PC-9 (cell line): ENCODE results near the gene HLA-B. TPM values are rescaled to one million over a fixed set of nuclear protein-coding genes. Genes with fewer than 3 reads are reported as not detected.

Experiments
- BruUV-seq: library from RNA; stranded (reverse); fragments of 400-500 nt; replicated peaks from 2 replicates; lab custom pipeline; 2021; lab: Mats Ljungman, UMichigan
- CTCF ChIA-PET: fragments of 300-600 bp; sonication (Branson Sonifier 250); formaldehyde crosslinking; loops from one replicate; lab custom pipeline; 2022; ENCODE audit warnings: antibody characterized with exemption; lab: Charles Lee
- POLR2A ChIA-PET: fragments of 300-600 bp; sonication (Branson Sonifier 250); formaldehyde crosslinking; loops from one replicate; lab custom pipeline; 2022; ENCODE audit warnings: antibody characterized with exemption; ENCODE audit not compliant: unreplicated experiment; lab: Charles Lee
- DNase-seq, 2 experiments: peaks; one replicate each; pipeline versions ENCODE4 v3.0.0 to v3.0.0-alpha.2; 2015 to 2022; ENCODE audit warnings: mixed read lengths in 1 of 2
- H2AFZ ChIP-seq: fragments of 200-600 bp; sonication (generic); 2 replicates; pipeline ENCODE4 v1.8.1; 2017; ENCODE audit warnings: antibody characterized with exemption
- H3F3A ChIP-seq: fragments of 200-600 bp; sonication (generic); 2 replicates; pipeline ENCODE4 v1.8.1; 2017; ENCODE audit warnings: antibody characterized with exemption, mild to moderate bottlenecking, low read depth; ENCODE audit not compliant: insufficient read depth
- H3K27ac ChIP-seq: fragments of 200-600 bp; sonication (generic); 2 replicates; pipeline ENCODE4 v1.6.1; 2016; ENCODE audit warnings: mixed run types
- H3K27me3 ChIP-seq: fragments of 200-600 bp; sonication (generic); 2 replicates; pipeline ENCODE4 v1.6.1; 2016; ENCODE audit warnings: low read depth, mixed run types; ENCODE audit not compliant: insufficient read depth
- H3K36me3 ChIP-seq: fragments of 200-600 bp; sonication (generic); 2 replicates; pipeline ENCODE4 v1.6.1; 2016; ENCODE audit warnings: low read depth, mixed run types
- H3K4me1 ChIP-seq: fragments of 200-600 bp; sonication (generic); replicated peaks from 2 replicates; pipeline ENCODE4 v1.6.1; 2016; ENCODE audit warnings: mixed run types; ENCODE audit not compliant: insufficient read depth
- H3K4me2 ChIP-seq: fragments of 200-600 bp; sonication (generic); 2 replicates; pipeline ENCODE4 v1.6.1; 2017; ENCODE audit warnings: mixed run types
- H3K4me3 ChIP-seq: fragments of 200-600 bp; sonication (generic); 2 replicates; pipeline ENCODE4 v1.6.1; 2016; ENCODE audit warnings: mixed run types
- H3K79me2 ChIP-seq: fragments of 200-600 bp; sonication (generic); 2 replicates; pipeline ENCODE4 v1.6.1; 2017; ENCODE audit warnings: low read depth, mixed run types
- H3K9me2 ChIP-seq: fragments of 200-600 bp; sonication (generic); 2 replicates; pipeline ENCODE4 v1.8.1; 2017; ENCODE audit warnings: mild to moderate bottlenecking; ENCODE audit not compliant: insufficient read depth
- H3K9me3 ChIP-seq: fragments of 200-600 bp; sonication (generic); 2 replicates; pipeline ENCODE4 v1.8.1; 2016; ENCODE audit warnings: low read depth; ENCODE audit not compliant: insufficient read depth
- H4K20me1 ChIP-seq: fragments of 200-600 bp; sonication (generic); 2 replicates; pipeline ENCODE4 v1.8.1; 2017; ENCODE audit not compliant: insufficient read depth
- EZH2 ChIP-seq: fragments of 200-600 bp; sonication (generic); IDR thresholded peaks from 2 replicates; pipeline ENCODE4 v1.8.0; 2017; ENCODE audit warnings: antibody characterized with exemption, low read depth
- intact Hi-C: fragments of 100-400 bp; cut with micrococcal nuclease; formaldehyde crosslinking; loops from one replicate; pipeline ENCODE4 v1.10.0; 2022; ENCODE audit not compliant: unreplicated experiment
- total RNA-seq: library from RNA; stranded (reverse); gene quantifications from 2 replicates; pipeline ENCODE4 v1.2.3, GENCODE V29; 2021
- TF ChIP-seq, protein P1 (sequence below): fragments of 200-600 bp; sonication (generic); conservative IDR thresholded peaks from 2 replicates; pipeline ENCODE4 v1.6.1; 2017; ENCODE audit warnings: mixed run types, antibody characterized with exemption, mild to moderate bottlenecking, moderate library complexity

Gene HLA-B
- total RNA-seq, 1 experiment from 2014 or later, result 137 TPM

GRCh38 chr6:31351401-31352309 is 5.3 kb downstream of the HLA-B start:
- H3K79me2 ChIP-seq, result no peaks in the 10 kb centered on the region
- H3K27me3 ChIP-seq, result peaks cover 13% of the 10 kb centered on the region
- intact Hi-C loops, result no loop called here
- no peaks in the 10 kb centered on the region for H4K20me1 ChIP-seq
- no peak overlapping the region for H2AFZ ChIP-seq
- no peak overlapping the region for H3K27ac ChIP-seq
- BruUV-seq, result no TSS peak
- TF ChIP-seq, protein P1, sequence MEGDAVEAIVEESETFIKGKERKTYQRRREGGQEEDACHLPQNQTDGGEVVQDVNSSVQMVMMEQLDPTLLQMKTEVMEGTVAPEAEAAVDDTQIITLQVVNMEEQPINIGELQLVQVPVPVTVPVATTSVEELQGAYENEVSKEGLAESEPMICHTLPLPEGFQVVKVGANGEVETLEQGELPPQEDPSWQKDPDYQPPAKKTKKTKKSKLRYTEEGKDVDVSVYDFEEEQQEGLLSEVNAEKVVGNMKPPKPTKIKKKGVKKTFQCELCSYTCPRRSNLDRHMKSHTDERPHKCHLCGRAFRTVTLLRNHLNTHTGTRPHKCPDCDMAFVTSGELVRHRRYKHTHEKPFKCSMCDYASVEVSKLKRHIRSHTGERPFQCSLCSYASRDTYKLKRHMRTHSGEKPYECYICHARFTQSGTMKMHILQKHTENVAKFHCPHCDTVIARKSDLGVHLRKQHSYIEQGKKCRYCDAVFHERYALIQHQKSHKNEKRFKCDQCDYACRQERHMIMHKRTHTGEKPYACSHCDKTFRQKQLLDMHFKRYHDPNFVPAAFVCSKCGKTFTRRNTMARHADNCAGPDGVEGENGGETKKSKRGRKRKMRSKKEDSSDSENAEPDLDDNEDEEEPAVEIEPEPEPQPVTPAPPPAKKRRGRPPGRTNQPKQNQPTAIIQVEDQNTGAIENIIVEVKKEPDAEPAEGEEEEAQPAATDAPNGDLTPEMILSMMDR, result no peak
- TF ChIP-seq EZH2, result no peak
- DNase-seq, result no peak
- no peaks in the 10 kb centered on the region for H3K9me3 ChIP-seq
- no peak overlapping the region for H3K4me3 ChIP-seq
- no peak overlapping the region for H3K4me2 ChIP-seq
- no peaks in the 10 kb centered on the region for H3F3A ChIP-seq
- H3K9me2 ChIP-seq, result no peaks in the 10 kb centered on the region
- no peaks in the 10 kb centered on the region for H3K4me1 ChIP-seq
- ChIA-PET CTCF (no interaction called here), POLR2A (no interaction called here)
- no peaks in the 10 kb centered on the region for H3K36me3 ChIP-seq

GRCh38 chr6:31351033-31351380 is 6.0 kb downstream of the HLA-B start:
- no peaks in the 10 kb centered on the region for H3K9me3 ChIP-seq
- no peaks in the 10 kb centered on the region for H3K36me3 ChIP-seq
- H4K20me1 ChIP-seq, result no peaks in the 10 kb centered on the region
- intact Hi-C loops, result no loop called here
- POLR2A ChIA-PET, result no interaction called here
- DNase-seq, result no peak
- BruUV-seq, result no TSS peak
- no peaks in the 10 kb centered on the region for H3K4me1 ChIP-seq
- H3K27me3 ChIP-seq, result peaks cover 11% of the 10 kb centered on the region
- no peak overlapping the region for H3K4me2 ChIP-seq
- no peak for TF ChIP-seq EZH2
- TF ChIP-seq, protein P1, result no peak
- no peak overlapping the region for H3K4me3 ChIP-seq
- no peaks in the 10 kb centered on the region for H3F3A ChIP-seq
- H3K27ac ChIP-seq, result no peak overlapping the region
- CTCF ChIA-PET, result no interaction called here
- no peaks in the 10 kb centered on the region for H3K9me2 ChIP-seq
- no peak overlapping the region for H2AFZ ChIP-seq
- H3K79me2 ChIP-seq, result no peaks in the 10 kb centered on the region

DNA sequence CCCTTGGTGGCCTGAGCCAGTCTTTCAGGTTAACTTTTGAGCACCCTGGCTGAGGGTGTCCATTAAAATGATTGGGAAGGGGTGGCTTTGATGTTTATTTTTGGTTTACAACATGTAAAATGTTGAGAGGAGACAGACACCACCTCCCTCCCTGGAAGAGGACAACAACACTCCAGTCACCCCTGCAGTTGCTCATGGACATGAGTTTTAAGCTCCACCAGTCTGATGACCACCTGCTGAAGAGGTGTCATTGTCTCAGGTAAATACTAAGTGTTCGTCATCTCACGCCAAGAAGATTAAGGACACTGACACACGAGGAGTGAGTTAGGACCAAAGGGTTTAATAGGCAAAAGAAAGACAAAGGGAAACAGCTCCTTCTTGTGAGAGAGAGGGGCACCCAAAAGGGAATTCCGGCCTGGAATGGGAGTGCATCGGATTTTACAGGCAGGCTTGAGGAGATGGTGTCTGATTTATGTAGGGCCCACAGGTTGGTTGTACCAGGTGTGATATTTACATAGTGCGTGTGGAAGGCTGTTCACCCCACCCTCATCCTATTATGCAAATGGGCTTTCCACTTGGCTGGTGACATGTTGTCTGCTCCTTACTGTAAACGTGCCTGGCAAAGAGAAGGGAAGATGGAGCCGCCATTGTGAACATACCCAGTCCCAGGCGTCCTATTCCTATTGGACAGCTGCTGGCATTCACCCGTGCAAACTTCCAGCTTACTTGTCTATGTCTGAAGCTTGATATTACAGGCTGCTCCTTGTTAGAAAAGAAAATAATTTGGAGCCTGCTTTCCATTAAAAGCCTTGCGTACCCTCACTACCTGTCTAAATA is 6.6 kb downstream of the HLA-B start:
- Histone ChIP-seq H3K27ac (no peak overlapping the region), H3K9me2 (no peaks in the 10 kb centered on the region), H3K4me3 (no peak overlapping the region), H3K4me1 (no peaks in the 10 kb centered on the region), H3K36me3 (no peaks in the 10 kb centered on the region), H3F3A (no peaks in the 10 kb centered on the region), H3K4me2 (no peak overlapping the region), H3K9me3 (no peaks in the 10 kb centered on the region), H4K20me1 (no peaks in the 10 kb centered on the region), H3K27me3 (peaks cover 7% of the 10 kb centered on the region), H3K79me2 (no peaks in the 10 kb centered on the region), H2AFZ (no peak overlapping the region)
- no peak for DNase-seq
- ChIA-PET POLR2A (no interaction called here), CTCF (interaction anchor here (0.6 kb wide), 1 partner anchor 16 kb away, joined by 3 read pairs; no protein-coding TSS in a partner anchor)
- BruUV-seq, result no TSS peak
- TF ChIP-seq EZH2, result no peak
- TF ChIP-seq, protein P1, result no peak
- intact Hi-C loops, result no loop called here
